Measurements from ENCODE around the gene ZFP64.

DNA sequence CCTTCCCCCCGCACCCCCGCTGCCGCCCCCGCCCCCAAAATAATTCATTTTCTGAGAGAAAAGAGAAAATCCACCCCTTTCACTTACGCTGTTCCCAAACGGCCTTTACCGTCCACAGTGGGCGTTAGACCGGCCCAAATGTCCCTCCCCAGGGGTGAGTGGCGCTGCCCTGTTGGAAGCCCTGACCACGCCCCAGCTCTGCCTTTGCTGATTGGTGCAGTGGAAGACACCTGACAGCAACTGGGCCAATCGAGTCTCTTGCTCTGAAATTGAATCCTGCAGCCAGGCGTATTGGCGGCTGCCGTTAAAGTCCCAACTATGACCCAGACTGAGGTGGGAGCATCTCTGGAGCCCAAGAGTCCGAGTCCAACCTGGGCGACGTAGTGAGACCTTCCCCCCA, 15.7 kb downstream of the ZFP64 start:
- TF ChIP-seq POLR2A (IDR thresholded peaks at IDR 0.05; ENCODE audit: low read length) (no peak), GATA1 (IDR thresholded peaks at IDR 0.05; ENCODE audit: low read depth, low read length) (no peak)

All from erythroblast (primary cell).